Measurements from ENCODE around the gene AFF3. TPM values are rescaled to one million over a fixed set of nuclear protein-coding genes. Genes with fewer than 3 reads are reported as not detected.

Gene AFF3
- total RNA-seq, 1 experiment from 2014 or later: 0.61 TPM

DNA sequence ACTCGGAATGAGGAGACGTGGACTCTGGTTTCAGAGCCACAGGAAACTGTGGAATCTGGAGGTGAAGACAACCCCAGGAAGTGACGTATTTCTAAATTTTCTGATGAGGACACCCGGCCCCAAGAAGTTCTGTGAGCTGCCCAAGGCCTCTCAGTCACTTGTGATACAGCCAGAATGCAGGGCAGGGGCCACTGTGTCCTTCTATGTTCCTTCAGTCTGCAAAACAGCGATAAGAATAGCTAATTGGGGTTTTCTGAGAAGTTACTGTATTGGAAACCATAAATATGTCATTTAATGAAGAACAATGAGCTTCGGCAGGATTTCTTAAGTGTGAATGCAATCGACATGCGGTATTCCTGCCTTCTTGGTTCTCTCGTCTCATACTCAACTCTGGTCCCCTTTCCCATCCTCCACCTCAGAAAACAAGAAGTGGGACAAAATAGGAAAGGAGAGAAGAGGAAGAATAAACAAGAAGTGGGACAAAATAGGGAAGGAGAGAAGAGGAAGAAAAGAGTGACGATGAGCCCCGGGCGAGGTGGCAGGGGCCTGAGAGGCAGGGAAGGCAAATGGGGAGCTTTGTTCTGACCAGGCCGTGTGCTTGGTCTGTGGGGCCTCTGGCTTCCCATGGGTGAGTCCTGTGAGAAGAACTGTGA, 370.6 kb downstream of the AFF3 start:
- no peaks in the 10 kb centered on the region for H3K9me2 ChIP-seq (ENCODE audit: insufficient read depth)
- no peaks in the 10 kb centered on the region for H4K20me1 ChIP-seq (ENCODE audit: insufficient read depth)
- H3K4me1 ChIP-seq (ENCODE audit: control insufficient read depth in 1 of 2, insufficient read depth in 2 of 2, low read length in 2 of 2): no peaks in the 10 kb centered on the region
- no peak overlapping the region for H3K4me2 ChIP-seq (ENCODE audit: low read length)
- H3K9ac ChIP-seq (ENCODE audit: low read length): no peak overlapping the region
- H3K27ac ChIP-seq (ENCODE audit: low read depth, low read length): no peak overlapping the region
- no peak overlapping the region for H3K4me3 ChIP-seq (replicated peaks in 1 of 2; ENCODE audit: low read depth in 1 of 2, low read length in 2 of 2)
- H3K9me3 ChIP-seq (ENCODE audit: control insufficient read depth in 1 of 2, insufficient read depth in 1 of 2, low read depth in 1 of 2, low read length in 2 of 2): no peaks in the 10 kb centered on the region
- H2AFZ ChIP-seq (ENCODE audit: low read depth, low read length, poor library complexity, severe bottlenecking): no peak overlapping the region
- ChIA-PET POLR2A (no interaction called here), RAD21 (ENCODE audit: low non-redundant PET in 1 of 2, low total read pairs in 2 of 2, uncharacterized antibody in 2 of 2, unreplicated experiment in 2 of 2) (no interaction called here), CTCF (no interaction called here)
- intact Hi-C loops (cut with micrococcal nuclease): no loop called here
- TF ChIP-seq, protein P1, sequence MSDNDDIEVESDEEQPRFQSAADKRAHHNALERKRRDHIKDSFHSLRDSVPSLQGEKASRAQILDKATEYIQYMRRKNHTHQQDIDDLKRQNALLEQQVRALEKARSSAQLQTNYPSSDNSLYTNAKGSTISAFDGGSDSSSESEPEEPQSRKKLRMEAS (IDR thresholded peaks at IDR 0.05): no peak
- TF ChIP-seq FOSL1 (IDR thresholded peaks at IDR 0.05; ENCODE audit: low read depth) (no peak), SP1 (IDR thresholded peaks at IDR 0.05; ENCODE audit: low read depth) (no peak), POLR2A (IDR thresholded peaks at IDR 0.05; ENCODE audit: borderline replicate concordance, extremely low read depth, insufficient read depth, insufficient read length) (no peak), JUND (IDR thresholded peaks at IDR 0.05) (no peak)
- no TSS peak for BruUV-seq (replicated peaks)
- no peaks in the 10 kb centered on the region for H3K79me2 ChIP-seq (ENCODE audit: insufficient read depth, low read length)
- H3K36me3 ChIP-seq (ENCODE audit: control insufficient read depth in 1 of 2, insufficient read depth in 2 of 2, low read length in 2 of 2): no peaks in the 10 kb centered on the region
- H3K27me3 ChIP-seq (ENCODE audit: insufficient read depth, low read length): peaks cover 11% of the 10 kb centered on the region
- DNase-seq (ENCODE audit: low read depth, low spot score): no peak
- no peak for ATAC-seq

DNA sequence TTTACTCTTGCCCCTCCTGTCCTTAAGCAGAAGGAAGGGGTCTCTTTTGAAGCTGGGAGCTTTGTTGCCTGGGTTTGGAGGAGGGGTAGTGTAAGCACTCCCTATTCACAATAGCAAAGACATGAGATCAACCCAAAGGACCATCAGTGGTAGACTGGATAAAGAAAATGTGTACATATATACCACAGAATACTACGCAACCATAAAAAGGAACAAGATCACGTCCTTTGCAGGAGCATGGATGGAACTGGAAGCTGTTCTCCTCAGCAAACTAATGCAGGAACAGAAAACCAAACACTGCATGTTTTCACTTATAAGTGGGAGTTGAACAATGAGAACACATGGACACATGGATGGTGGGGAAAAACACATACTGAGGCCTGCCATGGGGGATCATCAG, 371.5 kb downstream of the AFF3 start:
- RAD21 ChIA-PET (ENCODE audit: low non-redundant PET in 1 of 2, low total read pairs in 2 of 2, uncharacterized antibody in 2 of 2, unreplicated experiment in 2 of 2): no interaction called here
- Histone ChIP-seq H3K79me2 (ENCODE audit: insufficient read depth, low read length) (no peaks in the 10 kb centered on the region), H3K9me2 (ENCODE audit: insufficient read depth) (no peaks in the 10 kb centered on the region), H3K4me3 (replicated peaks in 1 of 2; ENCODE audit: low read depth in 1 of 2, low read length in 2 of 2) (no peak overlapping the region), H3K9ac (ENCODE audit: low read length) (no peak overlapping the region), H3K9me3 (ENCODE audit: control insufficient read depth in 1 of 2, insufficient read depth in 1 of 2, low read depth in 1 of 2, low read length in 2 of 2) (no peaks in the 10 kb centered on the region), H3K36me3 (ENCODE audit: control insufficient read depth in 1 of 2, insufficient read depth in 2 of 2, low read length in 2 of 2) (no peaks in the 10 kb centered on the region), H3K27ac (ENCODE audit: low read depth, low read length) (no peak overlapping the region), H4K20me1 (ENCODE audit: insufficient read depth) (no peaks in the 10 kb centered on the region), H3K4me1 (ENCODE audit: control insufficient read depth in 1 of 2, insufficient read depth in 2 of 2, low read length in 2 of 2) (no peaks in the 10 kb centered on the region), H2AFZ (ENCODE audit: low read depth, low read length, poor library complexity, severe bottlenecking) (no peak overlapping the region), H3K4me2 (ENCODE audit: low read length) (no peak overlapping the region), H3K27me3 (ENCODE audit: insufficient read depth, low read length) (peaks cover 15% of the 10 kb centered on the region)
- CTCF ChIA-PET: no interaction called here
- no peak for DNase-seq (ENCODE audit: low read depth, low spot score)
- BruUV-seq (replicated peaks): no TSS peak
- no peak for ATAC-seq
- intact Hi-C loops (cut with micrococcal nuclease): no loop called here
- POLR2A ChIA-PET: no interaction called here
- TF ChIP-seq EGR1 (IDR thresholded peaks at IDR 0.05; ENCODE audit: low read depth) (no peak), ZFX (IDR thresholded peaks at IDR 0.05) (no peak), TCF7L2 (IDR thresholded peaks at IDR 0.05; ENCODE audit: borderline replicate concordance, extremely low read depth, insufficient read depth, insufficient read length) (no peak), EZH2 (IDR thresholded peaks at IDR 0.05) (no peak), POLR2AphosphoS5 (IDR thresholded peaks at IDR 0.05; ENCODE audit: low read depth, low read length) (no peak)
- TF ChIP-seq, protein P1 (IDR thresholded peaks at IDR 0.05): no peak
- TF ChIP-seq, protein P2, sequence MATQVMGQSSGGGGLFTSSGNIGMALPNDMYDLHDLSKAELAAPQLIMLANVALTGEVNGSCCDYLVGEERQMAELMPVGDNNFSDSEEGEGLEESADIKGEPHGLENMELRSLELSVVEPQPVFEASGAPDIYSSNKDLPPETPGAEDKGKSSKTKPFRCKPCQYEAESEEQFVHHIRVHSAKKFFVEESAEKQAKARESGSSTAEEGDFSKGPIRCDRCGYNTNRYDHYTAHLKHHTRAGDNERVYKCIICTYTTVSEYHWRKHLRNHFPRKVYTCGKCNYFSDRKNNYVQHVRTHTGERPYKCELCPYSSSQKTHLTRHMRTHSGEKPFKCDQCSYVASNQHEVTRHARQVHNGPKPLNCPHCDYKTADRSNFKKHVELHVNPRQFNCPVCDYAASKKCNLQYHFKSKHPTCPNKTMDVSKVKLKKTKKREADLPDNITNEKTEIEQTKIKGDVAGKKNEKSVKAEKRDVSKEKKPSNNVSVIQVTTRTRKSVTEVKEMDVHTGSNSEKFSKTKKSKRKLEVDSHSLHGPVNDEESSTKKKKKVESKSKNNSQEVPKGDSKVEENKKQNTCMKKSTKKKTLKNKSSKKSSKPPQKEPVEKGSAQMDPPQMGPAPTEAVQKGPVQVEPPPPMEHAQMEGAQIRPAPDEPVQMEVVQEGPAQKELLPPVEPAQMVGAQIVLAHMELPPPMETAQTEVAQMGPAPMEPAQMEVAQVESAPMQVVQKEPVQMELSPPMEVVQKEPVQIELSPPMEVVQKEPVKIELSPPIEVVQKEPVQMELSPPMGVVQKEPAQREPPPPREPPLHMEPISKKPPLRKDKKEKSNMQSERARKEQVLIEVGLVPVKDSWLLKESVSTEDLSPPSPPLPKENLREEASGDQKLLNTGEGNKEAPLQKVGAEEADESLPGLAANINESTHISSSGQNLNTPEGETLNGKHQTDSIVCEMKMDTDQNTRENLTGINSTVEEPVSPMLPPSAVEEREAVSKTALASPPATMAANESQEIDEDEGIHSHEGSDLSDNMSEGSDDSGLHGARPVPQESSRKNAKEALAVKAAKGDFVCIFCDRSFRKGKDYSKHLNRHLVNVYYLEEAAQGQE (IDR thresholded peaks at IDR 0.05; ENCODE audit: low read depth): no peak
- TF ChIP-seq, protein P3, sequence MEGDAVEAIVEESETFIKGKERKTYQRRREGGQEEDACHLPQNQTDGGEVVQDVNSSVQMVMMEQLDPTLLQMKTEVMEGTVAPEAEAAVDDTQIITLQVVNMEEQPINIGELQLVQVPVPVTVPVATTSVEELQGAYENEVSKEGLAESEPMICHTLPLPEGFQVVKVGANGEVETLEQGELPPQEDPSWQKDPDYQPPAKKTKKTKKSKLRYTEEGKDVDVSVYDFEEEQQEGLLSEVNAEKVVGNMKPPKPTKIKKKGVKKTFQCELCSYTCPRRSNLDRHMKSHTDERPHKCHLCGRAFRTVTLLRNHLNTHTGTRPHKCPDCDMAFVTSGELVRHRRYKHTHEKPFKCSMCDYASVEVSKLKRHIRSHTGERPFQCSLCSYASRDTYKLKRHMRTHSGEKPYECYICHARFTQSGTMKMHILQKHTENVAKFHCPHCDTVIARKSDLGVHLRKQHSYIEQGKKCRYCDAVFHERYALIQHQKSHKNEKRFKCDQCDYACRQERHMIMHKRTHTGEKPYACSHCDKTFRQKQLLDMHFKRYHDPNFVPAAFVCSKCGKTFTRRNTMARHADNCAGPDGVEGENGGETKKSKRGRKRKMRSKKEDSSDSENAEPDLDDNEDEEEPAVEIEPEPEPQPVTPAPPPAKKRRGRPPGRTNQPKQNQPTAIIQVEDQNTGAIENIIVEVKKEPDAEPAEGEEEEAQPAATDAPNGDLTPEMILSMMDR (IDR thresholded peaks at IDR 0.05 in 2 of 3, conservative IDR thresholded peaks at IDR 0.05 in 1 of 3; ENCODE audit: borderline replicate concordance in 1 of 3, insufficient read depth in 1 of 3, low read depth in 2 of 3, low read length in 2 of 3): no peak

Data from HCT116 (cell line).